NB4 (cell line): Measurements from ENCODE around the gene COL4A1.

Experiments used
- DNase-seq: peaks from one replicate; pipeline ENCODE4 v3.0.0; 2010; ENCODE audit warnings: low read depth
- H3K4me3 ChIP-seq: one replicate; pipeline ENCODE4 v1.5.1; 2011; ENCODE audit warnings: mild to moderate bottlenecking, low read depth, low read length, moderate library complexity
- MYC ChIP-seq: IDR thresholded peaks from 2 replicates; pipeline ENCODE4 v1.6.1; 2011; ENCODE audit warnings: low read depth, low read length
- POLR2A ChIP-seq: IDR thresholded peaks from 2 replicates; pipeline ENCODE4 v1.6.1; 2011; ENCODE audit warnings: mild to moderate bottlenecking; ENCODE audit not compliant: insufficient read length; ENCODE audit errors: extremely low read depth
- TF ChIP-seq, protein P1 (sequence below): IDR thresholded peaks from 2 replicates; pipeline ENCODE4 v1.6.1; 2011; ENCODE audit warnings: low read depth, low read length
- TF ChIP-seq, protein P2 (sequence below): IDR thresholded peaks from one replicate; pipeline ENCODE4 v1.5.1; 2012; ENCODE audit warnings: low read depth, low read length

Gene COL4A1

DNA sequence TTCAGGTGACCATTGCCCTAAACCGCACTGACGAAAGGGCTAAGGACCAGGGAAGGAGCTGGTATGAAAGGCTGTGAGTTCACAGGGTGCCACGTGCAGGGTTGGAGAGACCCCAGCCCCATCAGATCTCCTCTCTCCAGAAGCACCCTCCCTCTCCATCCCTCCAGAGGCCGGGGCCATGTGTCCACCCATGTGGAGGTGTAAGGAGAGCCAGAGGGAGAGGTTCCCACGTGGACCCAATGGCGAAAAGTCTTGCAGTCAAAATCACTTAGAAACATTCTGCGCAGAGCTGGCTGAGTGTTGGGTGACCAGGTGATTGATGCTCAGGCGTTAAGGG is 168.3 kb downstream of the COL4A1 start:
- DNase-seq, result no peak
- TF ChIP-seq, protein P1, sequence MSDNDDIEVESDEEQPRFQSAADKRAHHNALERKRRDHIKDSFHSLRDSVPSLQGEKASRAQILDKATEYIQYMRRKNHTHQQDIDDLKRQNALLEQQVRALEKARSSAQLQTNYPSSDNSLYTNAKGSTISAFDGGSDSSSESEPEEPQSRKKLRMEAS, result peak; percentile 60
- TF ChIP-seq MYC, result no peak; the same call in 1 of the 2 replicates
- peak overlapping the region; percentile 64 for H3K4me3 ChIP-seq

DNA sequence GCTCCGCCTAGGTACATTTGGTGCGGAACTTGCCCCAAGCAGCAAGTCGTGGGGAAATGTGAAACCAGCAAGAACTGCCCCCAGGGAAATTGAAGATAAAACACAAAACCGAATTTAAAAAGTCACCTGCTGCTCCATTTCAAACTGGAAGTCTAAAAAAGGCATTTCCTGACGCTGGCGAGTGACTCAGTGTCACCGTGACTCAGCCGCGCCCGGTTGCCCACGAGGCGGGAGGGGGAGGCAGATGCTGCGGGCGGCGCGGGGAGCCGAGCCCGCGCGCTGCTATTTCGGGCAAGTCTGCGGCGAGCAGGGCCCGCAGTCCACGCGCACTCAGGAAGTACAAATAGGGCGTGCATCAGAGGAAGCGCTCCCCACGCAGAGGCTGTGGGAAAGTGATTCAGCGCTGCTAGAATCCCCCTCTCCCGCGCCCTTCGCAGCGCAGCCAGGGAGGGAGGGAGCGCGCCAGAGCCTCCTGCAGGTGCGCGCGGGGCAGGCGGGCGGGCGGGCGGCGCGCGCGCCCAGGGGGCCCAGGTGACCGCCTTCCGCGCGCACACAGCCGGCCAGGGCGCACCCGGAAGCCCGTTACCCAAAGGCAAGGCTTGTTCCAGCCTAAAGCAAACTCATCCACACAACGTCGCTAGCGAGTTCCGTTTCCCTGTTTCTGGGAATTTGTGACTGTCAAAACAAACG is 168.8 kb downstream of the COL4A1 start:
- H3K4me3 ChIP-seq, result peak overlapping the region; percentile 66
- TF ChIP-seq, protein P1, result peak; percentile 82
- TF ChIP-seq POLR2A (peak; percentile 24), MYC (peak; percentile 91)
- TF ChIP-seq, protein P2, sequence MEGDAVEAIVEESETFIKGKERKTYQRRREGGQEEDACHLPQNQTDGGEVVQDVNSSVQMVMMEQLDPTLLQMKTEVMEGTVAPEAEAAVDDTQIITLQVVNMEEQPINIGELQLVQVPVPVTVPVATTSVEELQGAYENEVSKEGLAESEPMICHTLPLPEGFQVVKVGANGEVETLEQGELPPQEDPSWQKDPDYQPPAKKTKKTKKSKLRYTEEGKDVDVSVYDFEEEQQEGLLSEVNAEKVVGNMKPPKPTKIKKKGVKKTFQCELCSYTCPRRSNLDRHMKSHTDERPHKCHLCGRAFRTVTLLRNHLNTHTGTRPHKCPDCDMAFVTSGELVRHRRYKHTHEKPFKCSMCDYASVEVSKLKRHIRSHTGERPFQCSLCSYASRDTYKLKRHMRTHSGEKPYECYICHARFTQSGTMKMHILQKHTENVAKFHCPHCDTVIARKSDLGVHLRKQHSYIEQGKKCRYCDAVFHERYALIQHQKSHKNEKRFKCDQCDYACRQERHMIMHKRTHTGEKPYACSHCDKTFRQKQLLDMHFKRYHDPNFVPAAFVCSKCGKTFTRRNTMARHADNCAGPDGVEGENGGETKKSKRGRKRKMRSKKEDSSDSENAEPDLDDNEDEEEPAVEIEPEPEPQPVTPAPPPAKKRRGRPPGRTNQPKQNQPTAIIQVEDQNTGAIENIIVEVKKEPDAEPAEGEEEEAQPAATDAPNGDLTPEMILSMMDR, result no peak
- peak; percentile 96 for DNase-seq

DNA sequence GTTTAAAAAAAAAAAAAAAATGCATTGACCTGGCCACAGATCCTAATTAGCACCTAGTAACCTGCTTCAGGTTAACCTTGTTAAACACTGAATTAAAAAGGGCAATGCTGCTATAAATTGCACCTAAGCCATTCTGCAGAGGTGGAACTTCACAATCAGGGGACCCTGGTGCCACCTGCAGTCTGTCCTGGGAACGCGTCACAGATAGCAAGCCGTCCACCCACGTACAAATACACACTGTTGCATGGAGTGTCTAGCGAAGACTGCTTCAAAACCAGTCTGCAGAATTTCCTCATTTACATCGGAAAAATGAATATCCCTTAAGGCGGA is 169.3 kb downstream of the COL4A1 start:
- peak overlapping the region; percentile 66 for H3K4me3 ChIP-seq
- TF ChIP-seq, protein P1, result peak; percentile 46; the same call in 1 of the 2 replicates
- no peak for TF ChIP-seq POLR2A
- TF ChIP-seq, protein P2, result peak; percentile 55
- no peak for DNase-seq

DNA sequence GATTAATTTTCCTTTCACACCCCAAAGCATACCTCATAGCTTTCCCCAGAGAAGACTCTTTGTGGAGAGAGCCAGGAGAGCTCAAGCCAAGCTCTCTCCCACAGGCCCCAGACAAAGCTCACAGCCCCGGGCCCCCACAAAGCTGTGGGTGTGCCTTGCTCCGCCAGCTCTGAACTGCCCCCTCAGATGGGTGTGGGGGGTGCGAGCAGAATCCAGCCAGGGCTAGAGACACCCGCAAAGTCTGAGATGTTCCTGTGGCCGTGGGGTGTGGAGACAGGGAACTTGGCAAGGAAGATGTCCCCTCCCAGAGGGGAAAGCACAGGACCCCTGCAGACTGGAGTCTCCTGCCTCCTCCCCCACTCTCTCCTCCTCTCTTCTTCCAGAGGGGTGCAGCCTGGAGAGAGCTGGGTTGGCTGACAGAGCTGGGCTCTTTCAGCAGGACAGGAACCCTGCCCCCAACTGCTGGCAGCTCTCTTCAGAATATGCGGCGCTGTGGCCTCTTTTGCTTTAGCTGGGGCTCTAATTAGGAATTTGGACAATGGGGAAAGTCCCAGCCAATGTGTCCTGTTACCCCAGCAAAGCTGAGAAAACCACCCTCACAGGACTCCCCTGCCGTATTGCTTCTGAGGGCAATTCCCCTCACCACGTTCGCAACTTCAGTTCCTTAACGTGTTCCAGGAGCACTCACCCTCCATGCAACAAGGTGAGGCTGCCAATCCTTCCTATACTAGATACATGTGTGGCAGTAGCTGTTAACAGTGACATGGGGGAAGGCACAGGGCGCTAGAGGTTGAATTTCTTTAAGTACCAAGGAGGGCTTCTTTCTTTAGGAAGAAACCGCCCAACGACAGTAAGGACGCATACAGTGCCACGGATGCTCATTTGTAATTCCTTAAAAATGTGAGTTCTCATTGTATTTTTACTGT is 170.0 kb downstream of the COL4A1 start:
- peak overlapping the region; percentile 66 for H3K4me3 ChIP-seq
- peak; percentile 67 for DNase-seq
- TF ChIP-seq MYC (no peak), POLR2A (no peak)
- TF ChIP-seq, protein P2, result no peak
- TF ChIP-seq, protein P1, result no peak

DNA sequence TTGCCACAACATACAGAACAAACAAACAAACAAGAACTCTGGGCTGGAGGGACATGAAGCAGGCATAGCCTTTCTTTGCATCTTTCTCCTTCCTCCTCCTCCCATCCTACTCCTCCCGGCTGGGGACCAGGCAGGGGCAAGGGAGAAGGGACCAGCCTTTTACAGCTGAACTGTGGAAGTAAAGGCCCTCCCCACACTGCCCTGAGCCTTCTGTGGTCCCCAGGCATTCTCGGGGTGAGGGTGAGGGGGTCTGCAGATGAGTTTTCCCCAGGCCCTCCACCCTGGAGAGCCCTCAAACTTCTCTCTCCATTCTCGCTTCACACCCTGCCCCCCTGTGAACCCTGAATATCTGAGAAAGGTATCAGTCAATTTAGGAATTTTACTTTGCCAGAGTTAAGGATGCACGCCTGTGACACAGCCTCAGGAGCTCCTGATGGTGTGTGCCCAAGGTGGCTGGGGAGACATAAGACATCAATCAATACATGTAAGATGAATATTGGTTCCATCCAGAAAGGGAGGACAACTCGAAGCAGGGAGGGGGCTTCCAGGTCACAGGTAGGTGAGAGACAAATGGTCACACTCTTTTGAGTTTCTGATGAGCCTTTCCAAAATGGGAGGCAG is 170.9 kb downstream of the COL4A1 start:
- TF ChIP-seq POLR2A (no peak), MYC (no peak)
- TF ChIP-seq, protein P2, result no peak
- TF ChIP-seq, protein P1, result no peak
- H3K4me3 ChIP-seq, result no peak overlapping the region
- no peak for DNase-seq

DNA sequence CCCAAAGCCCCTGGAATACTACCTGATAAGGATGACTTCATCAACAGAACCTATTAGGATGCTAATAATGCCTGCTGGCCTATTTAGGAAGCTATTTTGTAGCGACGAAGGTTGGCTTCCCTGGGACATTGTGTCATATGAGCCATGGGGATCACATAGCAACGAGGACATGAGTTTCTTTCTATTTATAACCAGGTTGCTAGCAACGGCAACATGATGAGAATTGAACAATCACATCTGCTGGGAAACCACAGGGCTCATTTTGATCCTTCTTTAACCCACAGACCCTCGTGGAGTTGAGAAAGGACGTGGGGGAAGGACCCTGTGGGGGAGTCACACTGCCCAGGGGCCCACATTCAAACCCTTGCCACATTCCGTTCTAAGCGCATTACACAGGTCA is 172.2 kb downstream of the COL4A1 start:
- peak; percentile 78 for DNase-seq
- TF ChIP-seq, protein P2, result no peak
- TF ChIP-seq MYC (peak; percentile 77), POLR2A (no peak)
- TF ChIP-seq, protein P1, result peak; percentile 69
- H3K4me3 ChIP-seq, result no peak overlapping the region
